ENCODE results near the gene SLC29A1.

- TF ChIP-seq MYC (IDR thresholded peaks at IDR 0.05; ENCODE audit: low read depth, low read length) (no peak), CTCF (IDR thresholded peaks at IDR 0.05; ENCODE audit: extremely low read depth in 1 of 2, insufficient read depth in 1 of 2, low read depth in 1 of 2, low read length in 2 of 2) (peak; percentile 26 to 46), POLR2AphosphoS5 (IDR thresholded peaks at IDR 0.05; ENCODE audit: insufficient read depth, low read depth, low read length) (peak; percentile 95), POLR2A (IDR thresholded peaks at IDR 0.05; ENCODE audit: low read depth, low read length) (peak; percentile 92), EZH2 (IDR thresholded peaks at IDR 0.05; ENCODE audit: borderline replicate concordance, low read depth, low read length, severe bottlenecking) (no peak), MAX (IDR thresholded peaks at IDR 0.05; ENCODE audit: insufficient read depth, insufficient read length) (peak; percentile 29), JUN (IDR thresholded peaks at IDR 0.05; ENCODE audit: borderline replicate concordance, insufficient read depth, insufficient read length, low read depth) (no peak), GATA2 (IDR thresholded peaks at IDR 0.05; ENCODE audit: insufficient read depth, insufficient read length, low read depth, low read length) (no peak)
Measured at GRCh38 chr6:44265007-44265721, 41.8 kb downstream of the SLC29A1 start, which contains the start of gene NFKBIE.
